ENCODE results near the gene POLE.

GRCh38 chr12:132639956-132640520 is 47.1 kb downstream of the POLE start:
- TF ChIP-seq CTCF (conservative IDR thresholded peaks at IDR 0.05; ENCODE audit: low read length) (no peak), EZH2phosphoT487 (IDR thresholded peaks at IDR 0.05; ENCODE audit: borderline replicate concordance, low read depth, low read length) (no peak)
